ENCODE data around the gene BYSL. TPM values are rescaled to one million over a fixed set of nuclear protein-coding genes. Genes with fewer than 3 reads are reported as not detected.

The BYSL gene
- total and polyA plus RNA-seq, 9 of the 15 experiments (the other 6 are each of a cell fraction or from before 2014, with no cell fraction given), result 22.2 to 92.3 (median 53.4) TPM

- 0 out of 2 replicates have a peak, but pooled peaks have one; percentile 56 for TF ChIP-seq FOXP4 (CRISPR knock-in tag; IDR thresholded peaks at IDR 0.05; ENCODE audit: borderline replicate concordance)
- no peak for TF ChIP-seq ZNF592 (IDR thresholded peaks at IDR 0.05)
- TF ChIP-seq NONO (IDR thresholded peaks at IDR 0.05; ENCODE audit: low read depth in 2 of 2, low read length in 1 of 2), result no peak
- TF ChIP-seq BHLHE40 (IDR thresholded peaks at IDR 0.05; ENCODE audit: low read length), result peak; percentile 5; the same call in 1 of the 2 replicates
- TF ChIP-seq E2F3 (CRISPR knock-in tag; IDR thresholded peaks at IDR 0.05), result no peak
- TF ChIP-seq TAF9B (IDR thresholded peaks at IDR 0.05; ENCODE audit: partially characterized antibody), result no peak
- TF ChIP-seq XRCC4 (IDR thresholded peaks at IDR 0.05; ENCODE audit: extremely low read depth, insufficient read depth, insufficient read length), result no peak
- peak; percentile 80 for TF ChIP-seq ARID4B (CRISPR knock-in tag; IDR thresholded peaks at IDR 0.05)
- TF ChIP-seq HDAC2 (IDR thresholded peaks at IDR 0.05), result peak; percentile 30; the same call in 1 of the 2 replicates
Observed at GRCh38 chr6:41939848-41940758, 18.8 kb downstream of the BYSL start (continued).
